ENCODE data around the gene C2orf42. TPM values are rescaled to one million over a fixed set of nuclear protein-coding genes. Genes with fewer than 3 reads are reported as not detected.

The C2orf42 gene
- total RNA-seq, 1 experiment from 2014 or later, result 6.8 TPM

DNA sequence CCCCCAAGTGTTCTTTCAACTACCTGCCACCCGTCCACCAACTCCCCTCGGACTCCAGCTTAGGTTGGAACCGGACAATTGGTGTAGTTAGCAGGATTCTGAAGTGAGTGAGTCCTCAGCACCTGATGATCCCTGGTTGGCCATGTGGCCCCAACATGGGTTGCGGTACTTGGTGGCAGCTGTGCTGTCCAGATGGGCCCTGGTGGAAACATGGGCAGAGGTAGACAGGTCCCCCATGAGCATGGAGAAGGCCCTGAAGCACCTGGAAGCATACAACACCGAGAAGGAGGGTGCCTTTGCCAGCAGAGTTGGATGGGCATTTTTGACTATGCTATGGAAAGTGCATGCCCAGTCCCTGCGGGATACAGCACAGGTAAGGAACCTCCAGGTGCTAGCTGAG lies 11.0 kb upstream of the C2orf42 start:
- Mint-ChIP-seq H3K9me3 (peaks cover 4% of the 10 kb centered on the region), H3K4me1 (no peaks in the 10 kb centered on the region), H3K27ac (no peak overlapping the region), H3K27me3 (ENCODE audit: low read depth) (no peaks in the 10 kb centered on the region), H3K36me3 (no peaks in the 10 kb centered on the region), H3K4me3 (no peak overlapping the region)
- ChIA-PET POLR2A (interaction anchor here (0.6 to 1.2 kb wide), 2 partner anchors 11 to 573 kb away, joined by 3 to 4 read pairs; partner anchors contain the start of gene C2orf42), CTCF (interaction anchor here (0.7 kb wide), 1 partner anchor 11 kb away, joined by 3 read pairs; the partner anchor contains the start of gene C2orf42)
- TF ChIP-seq TCF7 (CRISPR knock-in tag; IDR thresholded peaks at IDR 0.05; ENCODE audit: low read depth) (no peak), RELA (CRISPR knock-in tag; IDR thresholded peaks at IDR 0.05; ENCODE audit: borderline replicate concordance) (no peak), ZBTB21 (CRISPR knock-in tag; IDR thresholded peaks at IDR 0.05; ENCODE audit: borderline replicate concordance) (no peak), TP53 (CRISPR knock-in tag; IDR thresholded peaks at IDR 0.05) (no peak), CREB1 (CRISPR knock-in tag; IDR thresholded peaks at IDR 0.05) (no peak), FOXP1 (CRISPR knock-in tag; IDR thresholded peaks at IDR 0.05; ENCODE audit: borderline replicate concordance) (no peak), ZNF219 (CRISPR knock-in tag; IDR thresholded peaks at IDR 0.05; ENCODE audit: borderline replicate concordance) (no peak), NR3C1 (CRISPR knock-in tag; conservative IDR thresholded peaks at IDR 0.05; ENCODE audit: low read depth) (no peak), FOXJ3 (CRISPR knock-in tag; IDR thresholded peaks at IDR 0.05; ENCODE audit: borderline replicate concordance) (no peak), ELF4 (CRISPR knock-in tag; IDR thresholded peaks at IDR 0.05; ENCODE audit: low read depth) (no peak)
- TF ChIP-seq, protein P1, sequence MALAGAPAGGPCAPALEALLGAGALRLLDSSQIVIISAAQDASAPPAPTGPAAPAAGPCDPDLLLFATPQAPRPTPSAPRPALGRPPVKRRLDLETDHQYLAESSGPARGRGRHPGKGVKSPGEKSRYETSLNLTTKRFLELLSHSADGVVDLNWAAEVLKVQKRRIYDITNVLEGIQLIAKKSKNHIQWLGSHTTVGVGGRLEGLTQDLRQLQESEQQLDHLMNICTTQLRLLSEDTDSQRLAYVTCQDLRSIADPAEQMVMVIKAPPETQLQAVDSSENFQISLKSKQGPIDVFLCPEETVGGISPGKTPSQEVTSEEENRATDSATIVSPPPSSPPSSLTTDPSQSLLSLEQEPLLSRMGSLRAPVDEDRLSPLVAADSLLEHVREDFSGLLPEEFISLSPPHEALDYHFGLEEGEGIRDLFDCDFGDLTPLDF (CRISPR knock-in tag; IDR thresholded peaks at IDR 0.05), result no peak
- TF ChIP-seq, protein P2, sequence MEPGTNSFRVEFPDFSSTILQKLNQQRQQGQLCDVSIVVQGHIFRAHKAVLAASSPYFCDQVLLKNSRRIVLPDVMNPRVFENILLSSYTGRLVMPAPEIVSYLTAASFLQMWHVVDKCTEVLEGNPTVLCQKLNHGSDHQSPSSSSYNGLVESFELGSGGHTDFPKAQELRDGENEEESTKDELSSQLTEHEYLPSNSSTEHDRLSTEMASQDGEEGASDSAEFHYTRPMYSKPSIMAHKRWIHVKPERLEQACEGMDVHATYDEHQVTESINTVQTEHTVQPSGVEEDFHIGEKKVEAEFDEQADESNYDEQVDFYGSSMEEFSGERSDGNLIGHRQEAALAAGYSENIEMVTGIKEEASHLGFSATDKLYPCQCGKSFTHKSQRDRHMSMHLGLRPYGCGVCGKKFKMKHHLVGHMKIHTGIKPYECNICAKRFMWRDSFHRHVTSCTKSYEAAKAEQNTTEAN (CRISPR knock-in tag; IDR thresholded peaks at IDR 0.05), result no peak
- DNase-seq (ENCODE audit: low spot score) (no peak), ATAC-seq (no peak)

DNA sequence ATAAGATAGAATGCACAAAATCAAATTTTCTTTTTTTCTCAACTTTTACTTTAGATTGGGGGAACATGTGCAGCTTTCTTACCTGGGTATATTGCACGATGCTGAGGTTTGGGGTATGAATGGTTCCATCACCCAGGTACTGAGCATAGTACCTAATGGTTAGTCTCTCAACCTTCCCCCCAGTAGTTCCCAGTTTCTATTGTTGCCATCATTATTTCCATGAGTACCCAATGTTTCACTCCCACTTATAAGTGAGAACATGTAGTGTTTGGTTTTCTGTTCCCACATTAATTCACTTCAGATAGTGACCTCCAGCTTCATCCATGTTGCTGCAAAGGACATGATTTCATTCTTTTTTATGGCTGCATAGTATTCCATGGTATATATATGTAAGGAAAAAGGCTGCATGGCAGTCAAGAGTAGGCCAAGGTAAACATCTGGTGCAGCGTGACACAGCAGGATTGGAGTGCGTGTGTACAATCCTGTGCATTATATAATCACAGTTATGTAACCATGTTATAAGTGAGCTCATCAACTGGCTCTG lies 10.5 kb upstream of the C2orf42 start:
- ChIA-PET POLR2A (interaction anchor here (0.6 kb wide), 1 partner anchor 574 kb away, joined by 3 read pairs; no protein-coding TSS in a partner anchor), CTCF (interaction anchor here (0.7 kb wide), 2 partner anchors 10 to 139 kb away, joined by 3 read pairs; partner anchors contain the start of gene C2orf42)
- Mint-ChIP-seq H3K27me3 (ENCODE audit: low read depth) (no peaks in the 10 kb centered on the region), H3K36me3 (no peaks in the 10 kb centered on the region), H3K4me1 (no peaks in the 10 kb centered on the region), H3K27ac (no peak overlapping the region), H3K9me3 (peaks cover 4% of the 10 kb centered on the region), H3K4me3 (no peak overlapping the region)
- TF ChIP-seq ZNF317 (CRISPR knock-in tag; IDR thresholded peaks at IDR 0.05; ENCODE audit: borderline replicate concordance, low read depth), result peak; percentile 69; the same call in 1 of the 2 replicates
- no peak for TF ChIP-seq NR3C1 (CRISPR knock-in tag; conservative IDR thresholded peaks at IDR 0.05; ENCODE audit: low read depth)
- TF ChIP-seq, protein P3, sequence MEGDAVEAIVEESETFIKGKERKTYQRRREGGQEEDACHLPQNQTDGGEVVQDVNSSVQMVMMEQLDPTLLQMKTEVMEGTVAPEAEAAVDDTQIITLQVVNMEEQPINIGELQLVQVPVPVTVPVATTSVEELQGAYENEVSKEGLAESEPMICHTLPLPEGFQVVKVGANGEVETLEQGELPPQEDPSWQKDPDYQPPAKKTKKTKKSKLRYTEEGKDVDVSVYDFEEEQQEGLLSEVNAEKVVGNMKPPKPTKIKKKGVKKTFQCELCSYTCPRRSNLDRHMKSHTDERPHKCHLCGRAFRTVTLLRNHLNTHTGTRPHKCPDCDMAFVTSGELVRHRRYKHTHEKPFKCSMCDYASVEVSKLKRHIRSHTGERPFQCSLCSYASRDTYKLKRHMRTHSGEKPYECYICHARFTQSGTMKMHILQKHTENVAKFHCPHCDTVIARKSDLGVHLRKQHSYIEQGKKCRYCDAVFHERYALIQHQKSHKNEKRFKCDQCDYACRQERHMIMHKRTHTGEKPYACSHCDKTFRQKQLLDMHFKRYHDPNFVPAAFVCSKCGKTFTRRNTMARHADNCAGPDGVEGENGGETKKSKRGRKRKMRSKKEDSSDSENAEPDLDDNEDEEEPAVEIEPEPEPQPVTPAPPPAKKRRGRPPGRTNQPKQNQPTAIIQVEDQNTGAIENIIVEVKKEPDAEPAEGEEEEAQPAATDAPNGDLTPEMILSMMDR (IDR thresholded peaks at IDR 0.05), result no peak
- TF ChIP-seq NFATC4 (CRISPR knock-in tag; IDR thresholded peaks at IDR 0.05), result no peak
- TF ChIP-seq MYBL2 (CRISPR knock-in tag; IDR thresholded peaks at IDR 0.05), result no peak
- TF ChIP-seq, protein P4, sequence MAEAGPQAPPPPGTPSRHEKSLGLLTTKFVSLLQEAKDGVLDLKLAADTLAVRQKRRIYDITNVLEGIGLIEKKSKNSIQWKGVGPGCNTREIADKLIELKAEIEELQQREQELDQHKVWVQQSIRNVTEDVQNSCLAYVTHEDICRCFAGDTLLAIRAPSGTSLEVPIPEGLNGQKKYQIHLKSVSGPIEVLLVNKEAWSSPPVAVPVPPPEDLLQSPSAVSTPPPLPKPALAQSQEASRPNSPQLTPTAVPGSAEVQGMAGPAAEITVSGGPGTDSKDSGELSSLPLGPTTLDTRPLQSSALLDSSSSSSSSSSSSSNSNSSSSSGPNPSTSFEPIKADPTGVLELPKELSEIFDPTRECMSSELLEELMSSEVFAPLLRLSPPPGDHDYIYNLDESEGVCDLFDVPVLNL (CRISPR knock-in tag; IDR thresholded peaks at IDR 0.05; ENCODE audit: borderline replicate concordance, low read depth), result no peak
- no peak for TF ChIP-seq GRHL2 (CRISPR knock-in tag; IDR thresholded peaks at IDR 0.05; ENCODE audit: insufficient replicate concordance, severe bottlenecking)
- DNase-seq (ENCODE audit: low spot score) (no peak), ATAC-seq (no peak)
